GM18861 (cell line): ENCODE measurements around the gene SUSD4.

Source experiments
- ATAC-seq: cut with Tn5 transposase; IDR thresholded peaks from one replicate; pipeline ENCODE4 v1.9.1; 2021; ENCODE audit not compliant: unreplicated experiment

Gene SUSD4

GRCh38 chr1:223197923-223198627 lies 165.9 kb downstream of the SUSD4 start:
- ATAC-seq, result no peak

DNA sequence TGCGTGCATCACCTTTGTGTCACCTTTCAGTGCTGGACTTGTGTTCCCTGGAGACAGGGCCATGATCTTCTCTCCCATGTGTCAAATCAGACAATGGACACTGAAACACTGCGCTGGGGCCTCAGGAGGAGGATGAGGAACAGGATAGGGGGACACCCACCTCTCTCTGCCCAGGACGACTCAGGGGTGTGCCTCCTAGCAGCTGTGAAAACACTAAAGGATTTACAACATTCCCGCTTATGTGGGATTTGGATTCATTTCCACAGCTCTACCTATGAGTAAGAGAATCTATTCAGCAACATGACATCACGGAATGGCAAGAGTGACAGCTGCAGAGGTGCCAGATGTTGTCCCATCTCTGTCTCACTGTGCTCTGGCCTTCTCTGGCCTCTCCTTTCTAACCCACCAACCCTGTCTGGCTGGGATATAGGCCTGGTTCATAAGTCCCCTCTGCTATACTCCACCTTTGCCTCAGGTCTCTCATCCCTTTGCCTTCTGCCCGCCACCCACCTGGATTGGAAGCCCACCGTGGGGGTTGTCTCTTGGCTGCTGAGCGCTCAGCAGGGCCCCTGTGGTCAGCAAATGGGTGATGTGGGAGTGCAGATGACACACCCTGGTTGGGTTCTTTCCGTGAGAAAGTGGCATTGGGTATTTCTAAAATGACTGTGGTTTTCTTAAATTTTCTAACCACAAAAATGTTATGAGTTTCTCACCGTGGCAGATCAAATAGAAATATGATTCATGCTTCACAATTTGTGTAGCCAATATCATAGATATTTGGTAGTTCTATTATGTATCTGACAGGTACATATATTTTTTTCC lies 173.9 kb downstream of the SUSD4 start:
- ATAC-seq, result peak; percentile 46

- no peak for ATAC-seq
These were observed 174.5 kb downstream of the SUSD4 start for GRCh38 chr1:223189525-223189902.

DNA sequence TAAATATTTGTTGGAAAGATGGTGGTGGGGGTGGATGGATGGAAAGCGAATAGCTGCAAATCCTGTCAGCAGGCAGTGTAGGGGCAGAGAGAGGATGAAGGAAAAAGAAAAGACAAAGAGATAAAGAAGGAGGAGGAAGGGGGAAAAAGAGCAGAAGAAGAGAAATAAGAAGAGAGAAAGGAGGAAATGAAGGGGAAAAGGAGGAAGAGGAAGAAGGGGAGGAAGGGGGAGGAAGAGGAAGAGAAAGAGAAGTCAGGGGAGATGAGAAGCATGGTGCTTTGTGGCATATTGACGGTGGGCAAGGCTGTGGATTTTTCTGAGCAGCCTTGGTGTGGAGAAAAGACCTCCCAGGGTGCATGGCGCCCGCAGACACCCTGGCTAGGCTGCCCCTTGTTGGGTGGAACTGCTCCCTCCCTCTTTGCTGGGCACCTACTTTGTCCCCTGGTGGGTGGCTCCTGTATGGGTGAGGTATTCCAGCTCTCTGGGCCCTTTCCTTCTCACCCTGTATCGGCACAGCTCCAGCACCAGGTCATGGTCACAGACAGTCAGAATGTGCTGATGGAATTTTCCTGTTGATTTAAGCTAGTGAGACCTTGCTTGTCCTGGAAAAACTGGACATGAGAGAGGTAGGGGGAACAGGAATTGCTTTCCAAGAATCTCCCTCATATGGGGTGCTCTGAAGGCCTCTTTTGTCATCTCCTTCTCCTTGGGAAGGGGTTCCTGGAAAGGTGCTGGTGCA lies 175.2 kb downstream of the SUSD4 start:
- no peak for ATAC-seq

- no peak for ATAC-seq
These were observed 177.2 kb downstream of the SUSD4 start for GRCh38 chr1:223186800-223187199.

DNA sequence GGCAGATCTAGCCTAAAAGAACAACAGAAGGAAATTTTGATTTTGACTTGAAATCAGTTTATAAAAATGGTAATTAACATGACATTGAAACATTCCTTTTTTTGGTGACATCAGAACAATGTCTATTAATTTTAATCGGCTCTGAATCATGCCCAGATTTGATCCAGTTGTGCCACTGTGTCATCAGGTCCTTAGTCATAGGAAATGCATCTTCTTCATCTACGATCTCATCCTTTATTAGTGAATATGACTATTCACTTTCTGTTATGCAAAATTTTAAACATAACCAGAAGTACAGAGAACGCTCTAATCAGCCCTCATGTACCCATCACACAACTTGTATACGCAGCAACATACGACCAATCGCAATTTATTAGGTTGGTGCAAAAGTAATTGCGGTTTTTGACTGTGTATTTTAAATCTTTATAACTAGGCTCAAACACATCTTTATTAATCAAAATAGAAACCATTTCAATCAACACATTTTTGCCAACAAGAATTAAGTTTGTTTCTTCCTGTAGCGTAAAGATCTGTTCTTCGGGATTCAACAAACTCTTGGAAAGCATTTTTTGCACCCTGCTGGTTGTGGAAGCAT lies 180.6 kb downstream of the SUSD4 start:
- no peak for ATAC-seq

DNA sequence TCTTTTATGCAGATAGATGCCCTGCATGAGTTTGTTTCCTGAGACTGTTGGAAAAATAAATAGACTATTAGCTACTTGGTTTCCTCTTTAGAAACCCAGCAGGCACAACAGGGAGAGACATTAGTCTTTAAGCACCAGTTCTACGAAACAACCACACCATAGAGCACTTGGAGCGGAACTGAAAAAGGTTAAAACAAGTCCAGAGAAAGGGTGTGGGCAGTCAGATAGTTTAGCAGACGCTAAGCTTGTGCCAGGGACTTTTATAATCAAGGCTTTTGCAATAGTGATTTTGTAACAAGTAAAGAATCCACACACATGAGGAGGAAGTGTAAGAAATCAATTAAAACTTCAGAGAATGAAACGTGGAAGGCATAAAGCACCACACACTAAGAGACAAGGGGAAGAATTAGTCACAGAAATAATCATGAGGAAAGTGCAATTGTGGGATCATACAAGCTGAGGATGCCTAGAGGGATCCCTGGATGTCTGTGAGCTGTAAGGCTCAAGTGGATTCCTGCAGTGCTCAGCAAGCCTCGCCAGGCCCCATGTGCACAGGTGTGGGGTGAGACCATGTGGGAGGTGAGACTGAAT lies 183.2 kb downstream of the SUSD4 start:
- ATAC-seq, result no peak

GRCh38 chr1:223179786-223180185 lies 184.2 kb downstream of the SUSD4 start:
- ATAC-seq, result no peak

GRCh38 chr1:223179280-223179679 lies 184.7 kb downstream of the SUSD4 start:
- ATAC-seq, result no peak

DNA sequence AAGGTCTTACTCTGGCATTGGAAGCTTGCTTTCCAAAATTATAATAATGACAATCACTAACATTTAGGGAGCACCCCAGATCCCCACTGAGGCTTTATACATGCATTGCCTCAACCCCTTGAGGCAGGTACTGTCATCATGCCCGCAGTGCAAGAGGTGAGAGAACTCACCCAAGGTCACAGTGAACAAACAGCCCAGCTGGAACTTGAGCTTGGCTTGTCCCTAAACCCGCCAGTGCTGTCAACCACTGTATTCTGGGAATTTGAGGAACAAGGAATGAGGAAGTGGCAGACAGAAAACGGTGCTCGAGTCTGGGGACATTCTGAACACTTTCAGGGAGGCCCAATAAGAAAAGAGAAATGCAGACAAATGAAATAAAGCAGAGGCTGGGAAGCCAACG lies 186.3 kb downstream of the SUSD4 start:
- ATAC-seq, result no peak

DNA sequence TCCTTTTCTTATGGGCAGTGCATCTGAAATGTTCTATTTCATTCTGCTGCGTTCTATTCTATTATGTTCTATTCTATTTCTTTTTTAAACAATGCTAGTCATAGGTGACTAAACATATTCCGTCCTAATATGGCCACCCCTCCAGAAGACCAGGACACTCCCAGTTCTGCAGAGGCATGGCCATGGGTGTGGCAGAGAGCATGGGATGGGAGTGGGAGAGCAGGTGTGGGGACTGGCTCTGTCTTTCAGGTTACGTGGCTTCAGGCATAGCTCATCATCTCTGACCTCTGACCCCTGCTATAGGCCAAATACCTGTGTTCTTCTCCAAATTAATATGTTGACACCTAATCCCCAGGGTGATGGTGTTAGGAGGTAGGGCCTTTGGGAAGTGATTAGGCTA lies 187.5 kb downstream of the SUSD4 start:
- ATAC-seq, result no peak

GRCh38 chr1:223175633-223176032 lies 188.3 kb downstream of the SUSD4 start:
- no peak for ATAC-seq

DNA sequence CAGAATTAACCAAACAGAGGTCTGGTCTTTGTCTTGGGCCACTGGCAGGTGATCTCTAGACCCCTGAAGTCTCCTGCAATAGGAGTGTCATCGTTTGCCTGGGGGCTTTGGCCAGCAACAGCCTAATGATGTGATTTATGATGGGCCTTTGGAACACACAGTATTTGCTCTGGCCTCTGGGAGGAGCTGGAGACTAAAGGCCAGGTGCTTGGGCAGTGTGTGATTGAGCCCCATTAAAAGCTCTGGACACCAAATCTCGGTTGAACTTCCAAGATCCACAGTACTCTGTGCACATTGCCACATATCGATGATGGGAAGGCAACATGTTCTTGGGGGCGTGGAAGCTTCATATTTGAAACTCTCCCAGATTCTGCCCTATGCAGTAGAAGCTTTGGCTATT lies 188.9 kb downstream of the SUSD4 start:
- no peak for ATAC-seq
